GM10847 (cell line): Measurements from ENCODE around the gene SERTAD2.
A peak's percentile ranks its signal among the peaks of the same experiment; 100 is the strongest.

Source experiments
- POLR2A ChIP-seq: IDR thresholded peaks from 2 replicates; pipeline ENCODE4 v1.6.1; 2011; ENCODE audit not compliant: insufficient read length; ENCODE audit errors: extremely low read depth

Gene SERTAD2

DNA sequence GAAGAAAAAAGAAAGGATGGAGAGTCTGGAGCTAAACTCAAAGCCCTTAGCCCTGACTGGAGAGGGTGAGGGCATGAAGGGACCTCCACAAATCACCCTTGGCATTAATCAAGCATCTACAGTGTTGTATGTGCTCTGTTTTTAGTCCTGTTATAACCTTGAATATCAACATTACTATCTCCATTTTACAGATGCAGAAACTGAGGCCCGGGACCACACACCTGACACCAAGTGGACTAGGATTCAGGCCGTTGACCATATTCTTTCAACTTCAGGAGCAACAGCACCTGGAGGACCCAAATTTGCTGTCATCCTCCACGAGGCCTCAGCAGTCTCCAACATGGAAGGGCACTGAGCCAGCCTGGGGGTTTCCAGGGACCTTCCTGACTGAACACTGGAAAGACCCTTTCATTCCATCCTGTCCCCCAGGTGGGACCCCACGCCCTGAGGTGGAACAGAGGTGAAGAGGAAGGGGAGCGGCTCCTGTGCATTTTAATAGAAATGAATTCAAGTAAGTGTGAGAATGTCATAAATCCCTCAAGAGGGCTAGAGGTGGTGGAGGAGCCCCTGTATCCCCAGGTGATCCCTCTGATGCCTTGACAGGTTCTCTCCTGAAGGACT, 41.0 kb downstream of the SERTAD2 start:
- no peak for TF ChIP-seq POLR2A

DNA sequence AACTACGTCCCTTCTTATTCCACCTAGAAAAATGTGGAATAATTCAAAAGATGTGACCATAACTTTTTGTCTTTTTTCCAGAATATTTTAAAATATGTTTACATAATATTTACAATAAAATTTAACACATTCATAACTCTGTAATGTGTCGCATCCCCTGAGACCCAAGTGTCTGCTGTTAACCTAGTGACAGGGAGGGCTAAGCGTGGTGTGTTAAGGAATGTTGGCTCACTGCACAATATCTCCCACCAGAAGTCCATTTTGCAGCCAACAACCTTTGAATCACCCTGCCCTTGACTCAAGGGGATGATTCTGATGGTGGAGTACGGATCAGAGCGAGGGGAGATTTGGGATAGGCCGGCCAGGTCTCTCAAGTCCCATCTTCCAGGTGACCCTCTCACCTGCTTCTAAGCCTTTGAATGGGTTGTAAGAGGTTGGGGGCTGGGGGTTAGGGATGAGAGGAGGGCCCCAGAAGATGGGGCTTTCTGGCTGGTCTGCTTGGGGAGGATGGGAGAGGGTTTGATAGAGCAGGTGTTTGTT, 43.3 kb downstream of the SERTAD2 start:
- no peak for TF ChIP-seq POLR2A

DNA sequence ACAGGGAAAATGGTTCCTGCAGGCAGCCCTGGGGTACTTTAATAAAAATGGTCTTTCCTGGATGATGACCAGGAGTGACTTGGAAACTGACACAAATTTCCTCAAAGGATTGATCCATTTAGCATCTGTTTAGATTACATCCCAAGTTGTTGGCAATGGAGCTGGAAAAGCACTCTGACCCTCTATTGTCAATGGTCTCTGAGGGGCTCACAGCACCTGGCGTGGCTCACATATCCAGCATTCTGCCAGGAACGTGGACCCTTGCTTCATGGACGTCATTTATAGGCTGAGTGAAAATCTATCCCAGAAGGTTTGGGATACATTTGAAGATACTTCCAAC, 43.8 kb downstream of the SERTAD2 start:
- TF ChIP-seq POLR2A, result no peak

DNA sequence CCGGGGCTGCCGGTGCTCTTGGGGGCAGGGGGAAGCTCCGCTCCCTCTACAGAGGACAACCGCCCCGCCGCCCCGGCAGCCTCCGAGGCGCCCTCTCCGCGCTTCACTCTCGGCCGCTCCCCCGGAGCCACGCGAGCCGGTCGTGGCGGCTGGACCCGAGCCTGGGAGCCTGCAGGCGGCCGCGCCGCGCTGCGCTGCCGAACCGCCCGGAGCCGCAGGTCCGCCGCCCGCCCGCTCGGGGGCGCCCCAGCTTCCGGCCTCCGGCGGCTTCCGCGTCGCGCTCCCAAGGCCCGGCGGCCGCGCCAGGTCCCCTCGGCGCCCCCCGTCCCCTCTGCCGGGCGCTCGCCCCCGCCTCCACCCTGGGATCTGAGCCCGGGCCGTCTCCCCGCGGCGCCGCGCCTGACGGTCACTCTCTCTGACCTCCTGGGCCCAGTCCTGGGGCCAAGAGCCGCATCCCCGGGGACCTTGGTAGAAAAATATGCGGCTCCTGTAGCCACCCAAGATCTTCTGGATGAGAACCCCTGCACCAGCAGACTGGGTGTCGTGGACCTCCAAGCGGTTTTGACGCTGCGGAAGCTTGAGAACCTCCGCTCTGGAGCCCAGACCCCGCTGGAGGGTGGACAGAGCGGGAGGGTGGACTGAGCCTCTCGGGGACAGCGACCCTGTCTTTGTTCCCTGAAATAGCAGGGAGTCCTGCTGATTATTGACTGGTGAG, 44.3 kb downstream of the SERTAD2 start:
- peak; percentile 54 for TF ChIP-seq POLR2A

DNA sequence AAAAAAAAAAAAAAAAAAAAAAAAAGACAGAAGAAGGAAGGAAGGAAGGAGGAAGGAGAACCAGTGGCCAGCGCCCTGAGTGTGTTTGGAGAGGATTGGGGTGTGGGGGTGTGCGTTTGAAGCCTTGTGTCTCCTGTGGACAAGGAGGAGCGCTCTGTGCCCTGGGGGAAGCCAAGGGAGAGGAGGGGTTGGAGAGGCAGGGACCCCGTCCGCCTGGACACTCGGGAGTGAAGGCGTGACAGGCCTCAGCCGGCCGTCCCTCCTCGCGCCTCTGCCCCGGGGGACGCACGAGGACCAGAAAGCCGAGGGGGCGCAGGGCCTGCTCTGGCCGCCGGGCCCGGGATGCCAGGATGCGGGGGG, 44.9 kb downstream of the SERTAD2 start:
- no peak for TF ChIP-seq POLR2A

DNA sequence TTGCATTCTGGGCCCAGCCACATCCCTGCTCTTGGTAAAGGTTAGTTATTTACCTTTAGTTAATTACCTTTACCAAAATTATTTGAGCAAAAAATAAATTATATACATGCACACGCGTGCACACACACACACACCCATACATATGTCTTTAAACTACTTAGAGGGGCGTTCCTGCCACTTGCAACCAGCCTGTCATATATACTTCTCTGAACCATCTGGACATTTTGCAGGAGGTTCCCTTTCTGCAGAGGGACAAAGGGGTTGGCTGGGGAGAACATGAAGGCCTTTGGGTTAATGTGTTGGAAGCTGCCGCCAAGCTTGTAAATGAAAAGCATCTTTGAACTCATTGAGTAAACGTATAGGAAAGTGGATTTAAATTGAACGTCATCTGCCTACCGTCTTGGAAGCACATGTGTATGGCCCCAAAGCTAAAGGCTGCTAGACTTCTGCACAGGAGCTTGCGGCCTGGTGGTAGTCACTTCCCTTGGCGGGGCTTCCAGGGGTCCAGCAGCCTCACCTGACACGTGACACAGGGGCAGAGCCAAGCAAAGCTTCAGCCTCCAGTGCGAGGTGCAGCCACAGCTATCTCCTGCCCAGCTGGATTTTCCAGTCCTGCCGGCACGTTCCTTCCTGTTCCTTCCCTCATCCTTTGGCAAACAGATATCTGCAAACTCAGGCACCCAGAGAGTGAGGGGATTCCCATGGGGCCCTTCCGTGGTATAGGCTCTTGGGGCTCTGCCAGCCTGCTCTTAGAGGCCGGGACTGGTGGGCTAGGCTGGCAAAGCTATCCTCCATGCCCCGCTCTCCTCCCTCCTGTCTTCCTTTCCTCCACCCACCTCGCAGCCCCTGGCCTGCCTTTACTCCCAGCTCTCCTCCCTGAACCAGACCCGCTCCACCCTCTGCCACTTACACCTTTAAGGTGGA, 46.1 kb downstream of the SERTAD2 start:
- TF ChIP-seq POLR2A, result no peak

DNA sequence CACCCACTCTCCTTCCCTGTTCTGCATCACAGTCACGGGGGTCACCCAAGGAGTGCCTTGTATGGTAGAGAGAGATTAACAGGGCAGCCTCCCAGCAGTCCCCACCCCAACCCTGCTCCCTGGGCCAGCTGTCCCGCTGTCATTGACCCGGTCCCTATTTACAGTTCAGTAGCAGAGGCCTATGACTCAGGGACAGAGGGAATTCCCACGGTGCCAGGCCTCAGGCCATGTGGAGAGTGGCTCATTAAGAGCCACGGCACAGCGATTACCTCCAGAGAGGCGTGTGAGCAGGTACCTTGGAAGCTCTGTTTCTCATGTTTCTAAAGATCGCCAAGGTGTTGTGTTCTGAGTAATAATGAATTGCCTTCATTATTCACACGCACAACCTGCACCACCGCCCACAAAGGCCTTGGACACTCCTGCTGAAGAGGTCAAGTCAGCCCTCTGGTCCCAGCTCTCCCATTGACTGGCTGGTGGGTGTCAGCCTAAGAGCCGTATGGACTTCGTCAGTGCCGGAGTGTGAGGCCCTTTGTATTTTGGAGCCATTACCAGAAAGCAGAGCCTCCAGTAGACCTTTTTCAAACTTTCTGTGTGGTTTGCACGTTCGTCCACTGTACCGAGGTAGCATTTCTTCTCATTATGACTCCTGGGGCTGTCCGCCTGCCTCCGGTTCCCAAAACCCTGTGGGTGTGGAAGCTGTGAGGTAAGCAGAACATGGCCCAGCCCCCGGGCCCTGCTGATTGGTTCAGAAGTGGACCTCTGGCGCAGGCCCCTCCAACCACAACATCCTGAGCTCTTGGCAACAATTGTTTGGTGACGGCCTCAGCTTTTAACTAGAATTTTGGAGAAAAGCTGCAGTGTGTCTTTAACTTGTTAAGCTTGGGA, 47.0 kb downstream of the SERTAD2 start:
- TF ChIP-seq POLR2A, result peak; percentile 20

DNA sequence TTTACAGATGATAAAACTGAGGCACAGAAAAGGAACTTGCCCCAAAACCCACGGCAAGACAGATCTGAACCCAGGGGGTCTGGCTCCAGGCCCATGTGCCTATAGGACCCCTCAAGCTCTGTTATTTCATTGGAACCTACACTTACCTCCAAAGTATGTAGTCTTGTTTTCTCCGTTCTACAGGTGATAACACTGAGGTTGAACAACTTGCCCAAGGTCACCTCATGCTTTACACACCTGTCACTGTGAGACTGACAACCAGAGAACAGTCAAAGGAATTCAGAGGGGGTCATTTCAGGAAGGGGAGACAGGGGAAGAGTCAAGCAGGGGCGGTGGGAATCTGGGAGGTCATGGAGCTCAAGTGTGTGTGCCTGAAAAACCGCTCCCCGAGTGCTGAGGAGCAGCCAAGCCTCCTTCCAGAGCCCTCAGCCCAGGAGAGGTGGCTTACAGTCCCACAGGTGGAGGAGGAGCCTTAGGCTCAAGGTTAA, 47.7 kb downstream of the SERTAD2 start:
- no peak for TF ChIP-seq POLR2A

DNA sequence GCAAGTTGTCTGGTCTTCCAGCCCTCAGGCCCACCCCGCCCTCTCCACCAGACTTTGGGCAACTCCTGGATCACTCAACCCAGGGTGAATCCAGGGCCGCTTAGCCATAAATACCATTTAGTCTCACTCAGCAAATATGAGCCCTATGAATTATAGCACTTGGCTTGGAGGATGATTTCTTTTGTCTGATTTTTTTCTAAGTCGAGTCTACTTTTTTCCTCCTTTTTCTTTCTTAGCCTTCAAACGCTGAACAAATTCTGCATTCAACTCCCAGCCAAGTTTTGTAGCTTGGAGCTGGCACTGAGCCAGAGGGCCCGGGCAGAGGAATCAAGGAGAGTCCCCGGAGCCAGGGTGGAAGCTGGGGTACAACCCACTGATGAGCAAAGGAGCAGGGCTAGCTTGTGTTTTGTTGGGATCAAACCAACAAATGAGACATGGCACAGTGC, 48.7 kb downstream of the SERTAD2 start:
- TF ChIP-seq POLR2A, result no peak

DNA sequence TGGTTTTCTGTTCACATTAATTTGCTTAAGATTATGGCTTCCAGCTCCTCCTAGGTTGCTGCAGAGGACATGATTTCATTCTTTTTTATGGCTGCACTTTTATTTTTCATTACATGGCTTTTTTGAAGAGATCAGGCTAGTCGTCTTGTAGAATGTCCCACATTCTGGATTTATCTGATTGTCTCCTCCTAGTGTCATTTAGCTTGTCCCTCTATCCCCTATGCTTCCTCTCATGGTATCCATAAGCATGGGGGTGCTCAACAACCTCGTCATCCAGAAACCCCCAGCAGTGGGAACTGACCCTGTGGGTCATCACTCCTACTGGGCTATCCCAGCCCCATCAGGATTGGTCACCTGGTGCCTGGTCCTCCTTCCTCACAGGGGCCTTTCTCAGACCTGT, 49.6 kb downstream of the SERTAD2 start:
- no peak for TF ChIP-seq POLR2A

DNA sequence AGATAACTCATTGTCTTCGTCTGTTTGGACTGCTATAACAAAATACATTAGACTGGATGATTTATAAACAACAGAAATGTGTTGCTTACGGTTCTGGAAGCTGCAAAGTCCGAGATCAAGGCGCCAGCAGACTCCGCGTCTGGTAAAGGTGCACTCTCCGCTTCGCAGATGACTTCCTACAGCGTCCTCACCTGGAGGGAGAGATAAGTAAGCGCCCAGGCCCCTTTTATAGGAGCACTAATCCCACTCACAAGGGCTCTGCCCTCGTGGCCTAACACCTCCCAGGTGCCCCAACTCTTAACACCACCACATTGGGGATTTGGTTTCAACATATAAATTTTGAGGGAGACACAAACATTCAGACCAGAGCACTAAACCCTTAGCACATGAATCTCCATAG, 51.3 kb downstream of the SERTAD2 start:
- no peak for TF ChIP-seq POLR2A

DNA sequence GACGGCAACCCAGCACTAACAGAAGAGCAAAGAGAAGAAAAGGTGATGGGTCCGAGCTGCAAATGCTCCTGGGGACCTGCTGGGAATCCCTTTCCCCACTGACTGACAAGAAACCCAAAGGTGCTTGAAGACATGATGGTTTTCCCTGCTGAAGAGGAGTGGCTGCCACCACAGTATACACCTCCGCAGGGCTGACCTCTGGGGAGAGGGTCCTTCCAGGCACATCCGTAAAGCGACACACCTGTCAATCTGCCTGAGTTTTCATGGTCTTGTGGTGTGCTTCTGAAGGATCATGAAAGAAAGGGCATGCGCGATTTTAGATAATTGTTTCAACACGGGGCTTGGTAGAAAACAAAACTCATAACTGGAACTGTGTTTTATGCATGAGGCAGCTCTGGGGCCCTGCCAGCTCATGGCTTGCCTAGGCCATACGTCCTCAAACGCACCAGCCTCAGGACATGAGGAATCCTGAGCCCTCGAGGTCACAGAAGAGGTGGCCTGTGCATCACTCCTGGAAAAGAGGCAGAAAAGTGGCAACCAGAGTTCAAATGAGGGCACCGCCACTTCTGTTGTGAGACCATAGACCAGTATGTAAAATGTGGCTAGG, 51.8 kb downstream of the SERTAD2 start:
- no peak for TF ChIP-seq POLR2A

DNA sequence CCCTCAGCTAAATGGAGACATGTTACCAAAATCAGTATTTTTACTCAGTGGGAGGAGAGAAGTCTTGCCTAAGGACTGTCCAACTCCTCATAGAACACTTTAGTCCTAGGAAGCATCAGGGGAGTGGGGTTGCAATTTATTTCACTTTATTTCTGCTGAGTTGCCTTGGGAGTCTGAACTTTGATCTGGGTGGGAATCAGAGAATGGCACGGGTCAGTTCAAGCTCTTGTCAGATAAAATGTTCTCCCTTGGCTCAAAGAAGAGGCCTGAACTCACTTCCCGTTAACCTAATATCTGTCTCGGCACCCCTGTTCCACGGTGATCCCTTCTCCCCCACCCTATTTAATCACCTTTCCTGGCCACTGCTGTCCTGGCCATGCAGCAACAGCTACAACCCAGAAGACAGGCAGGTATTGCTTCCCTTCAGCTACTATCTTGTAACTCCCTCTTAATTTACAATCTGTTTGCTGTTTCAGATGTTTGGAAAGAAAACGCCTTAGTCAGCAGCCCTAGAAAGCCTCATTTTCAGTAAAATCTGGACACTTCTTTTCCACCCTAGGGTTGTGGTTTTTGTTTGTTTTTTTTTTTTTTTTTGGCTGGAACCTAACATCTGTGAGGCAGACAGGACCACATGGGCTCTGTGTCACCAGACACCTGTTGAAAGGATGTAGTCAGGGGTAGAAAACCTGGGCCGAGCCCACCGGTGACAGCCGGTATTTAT, 52.5 kb downstream of the SERTAD2 start:
- no peak for TF ChIP-seq POLR2A

DNA sequence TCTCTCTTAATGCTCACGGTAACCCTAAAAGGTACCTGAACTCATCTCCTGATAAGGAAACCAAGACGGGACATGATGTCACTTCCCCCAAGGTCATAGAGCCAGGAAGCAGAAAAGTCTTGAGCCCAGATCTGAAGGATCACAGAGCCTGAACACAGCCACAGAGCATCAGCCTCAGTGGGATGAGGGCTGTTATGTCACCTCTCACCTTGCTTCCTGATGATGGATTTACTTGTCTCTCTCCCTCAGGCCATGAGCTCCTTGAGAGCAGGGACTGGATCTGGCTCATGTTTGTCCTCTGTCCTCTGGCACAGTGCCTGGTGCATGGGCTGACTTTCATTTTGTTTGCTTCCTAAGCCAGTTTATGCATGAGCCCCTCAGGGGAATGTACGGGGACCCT, 54.2 kb downstream of the SERTAD2 start:
- TF ChIP-seq POLR2A, result no peak

DNA sequence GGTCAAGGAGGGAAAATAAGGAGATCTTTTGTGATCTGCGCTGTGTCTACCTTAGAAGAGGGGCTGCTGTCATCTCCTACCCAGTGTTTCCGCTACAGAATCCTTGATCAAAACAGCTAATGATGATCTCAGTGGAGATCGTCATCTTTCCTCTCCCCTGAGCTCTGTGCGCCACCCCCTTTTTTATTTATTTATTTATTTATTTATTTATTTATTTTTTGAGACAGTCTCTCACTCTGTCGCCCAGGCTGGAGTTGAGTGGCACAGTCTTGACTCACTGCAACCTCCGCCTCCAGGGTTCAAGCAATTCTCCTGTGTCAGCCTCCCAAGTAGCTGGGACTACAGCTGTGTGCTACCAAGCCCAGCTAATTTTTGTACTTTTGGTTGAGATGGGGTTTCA, 55.5 kb downstream of the SERTAD2 start:
- no peak for TF ChIP-seq POLR2A
